ENCODE measurements around the gene OR10H1. TPM values are rescaled to one million over a fixed set of nuclear protein-coding genes. Genes with fewer than 3 reads are reported as not detected.
"Not testable (repeated sequence)": the region's sequence is repeated elsewhere in the genome, so short reads cannot be mapped to it uniquely, and the experiment has no call there.

OR10H1 gene
- total RNA-seq, 1 donor from 2014 or later, result 0.04 TPM

GRCh38 chr19:15840833-15841232 lies 25.4 kb upstream of the OR10H1 start:
- H3K4me1 Mint-ChIP-seq, result no peaks in the 10 kb centered on the region
- H3K4me3 Mint-ChIP-seq, result no peak overlapping the region
- no peak for TF ChIP-seq CTCF (IDR thresholded peaks at IDR 0.05; ENCODE audit: unreplicated experiment)
- peaks cover 47% of the 10 kb centered on the region for H3K9me3 Mint-ChIP-seq
- DNase-seq (ENCODE audit: low spot score in 2 of 2, unreplicated experiment in 2 of 2), result no peak
- H3K27ac Mint-ChIP-seq, result no peak overlapping the region
- no peaks in the 10 kb centered on the region for H3K27me3 Mint-ChIP-seq (ENCODE audit: low read depth)
- peaks cover 13% of the 10 kb centered on the region for H3K36me3 Mint-ChIP-seq

GRCh38 chr19:15839888-15840287 lies 24.4 kb upstream of the OR10H1 start:
- not testable (repeated sequence) for H3K4me1 Mint-ChIP-seq; DNase-seq (ENCODE audit: low spot score in 2 of 2, unreplicated experiment in 2 of 2); H3K27ac Mint-ChIP-seq; H3K4me3 Mint-ChIP-seq; H3K27me3 Mint-ChIP-seq (ENCODE audit: low read depth)
- Mint-ChIP-seq H3K36me3 (peaks cover 14% of the 10 kb centered on the region), H3K9me3 (peaks cover 44% of the 10 kb centered on the region)

GRCh38 chr19:15838351-15838750 lies 22.9 kb upstream of the OR10H1 start:
- no peak overlapping the region for H3K4me3 Mint-ChIP-seq
- no peaks in the 10 kb centered on the region for H3K4me1 Mint-ChIP-seq
- no peak for TF ChIP-seq CTCF (IDR thresholded peaks at IDR 0.05; ENCODE audit: unreplicated experiment)
- DNase-seq (ENCODE audit: low spot score in 2 of 2, unreplicated experiment in 2 of 2), result no peak
- no peaks in the 10 kb centered on the region for H3K27me3 Mint-ChIP-seq (ENCODE audit: low read depth)
- H3K27ac Mint-ChIP-seq, result no peak overlapping the region
- H3K9me3 Mint-ChIP-seq, result peaks cover 35% of the 10 kb centered on the region
- H3K36me3 Mint-ChIP-seq, result peaks cover 8% of the 10 kb centered on the region

- TF ChIP-seq CTCF (IDR thresholded peaks at IDR 0.05; ENCODE audit: unreplicated experiment), result no peak
- no peaks in the 10 kb centered on the region for H3K4me1 Mint-ChIP-seq
- no peak overlapping the region for H3K27ac Mint-ChIP-seq
- H3K36me3 Mint-ChIP-seq, result peaks cover 6% of the 10 kb centered on the region
- peaks cover 28% of the 10 kb centered on the region for H3K9me3 Mint-ChIP-seq
- no peak overlapping the region for H3K4me3 Mint-ChIP-seq
- no peak for DNase-seq (ENCODE audit: low spot score in 2 of 2, unreplicated experiment in 2 of 2)
- H3K27me3 Mint-ChIP-seq (ENCODE audit: low read depth), result no peaks in the 10 kb centered on the region
These were observed 21.8 kb upstream of the OR10H1 start for GRCh38 chr19:15837221-15837731.

GRCh38 chr19:15836330-15837220 lies 21.1 kb upstream of the OR10H1 start:
- Mint-ChIP-seq H3K4me3 (no peak overlapping the region), H3K4me1 (no peaks in the 10 kb centered on the region), H3K36me3 (peaks cover 6% of the 10 kb centered on the region), H3K27me3 (ENCODE audit: low read depth) (no peaks in the 10 kb centered on the region), H3K27ac (no peak overlapping the region), H3K9me3 (peaks cover 24% of the 10 kb centered on the region)
- TF ChIP-seq CTCF (IDR thresholded peaks at IDR 0.05; ENCODE audit: unreplicated experiment), result no peak
- no peak for DNase-seq (ENCODE audit: low spot score in 2 of 2, unreplicated experiment in 2 of 2)

GRCh38 chr19:15835565-15836329 lies 20.3 kb upstream of the OR10H1 start:
- peaks cover 27% of the 10 kb centered on the region for H3K9me3 Mint-ChIP-seq
- not testable (repeated sequence) for H3K4me1 Mint-ChIP-seq; H3K27ac Mint-ChIP-seq; H3K27me3 Mint-ChIP-seq (ENCODE audit: low read depth); H3K36me3 Mint-ChIP-seq; DNase-seq (ENCODE audit: low spot score in 2 of 2, unreplicated experiment in 2 of 2); H3K4me3 Mint-ChIP-seq

- not testable (repeated sequence) for H3K27me3 Mint-ChIP-seq (ENCODE audit: low read depth); H3K36me3 Mint-ChIP-seq; H3K4me1 Mint-ChIP-seq; DNase-seq (ENCODE audit: low spot score in 2 of 2, unreplicated experiment in 2 of 2); H3K27ac Mint-ChIP-seq; H3K4me3 Mint-ChIP-seq
- H3K9me3 Mint-ChIP-seq, result peaks cover 37% of the 10 kb centered on the region
These were observed 18.8 kb upstream of the OR10H1 start for GRCh38 chr19:15834232-15834631.
